Measurements from ENCODE around the gene GPC5.

Gene GPC5

DNA sequence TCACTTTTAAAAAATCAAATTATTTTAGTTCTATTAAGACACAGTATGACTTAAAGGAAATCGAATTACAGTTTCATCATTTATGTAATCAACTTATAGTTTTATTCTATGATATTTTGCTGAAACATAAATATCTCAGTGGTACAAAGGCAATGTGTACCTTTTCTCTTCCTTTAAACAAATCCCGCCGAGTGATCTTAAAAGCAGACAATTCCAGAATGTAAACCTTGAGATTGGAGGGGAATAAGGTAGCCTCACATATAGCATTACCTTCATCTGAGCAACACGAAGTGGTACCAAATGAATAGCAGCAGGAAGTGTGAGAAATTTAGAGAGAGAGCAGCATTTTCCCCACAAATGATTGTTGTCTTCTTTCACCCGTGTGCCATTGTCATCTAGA, 986.0 kb downstream of the GPC5 start:
- Histone ChIP-seq H3K9me3 (ENCODE audit: insufficient read depth, low read depth, low read length) (no peaks in the 10 kb centered on the region), H3K4me1 (ENCODE audit: insufficient read depth, low read length) (no peaks in the 10 kb centered on the region), H3K9ac (ENCODE audit: low read depth, low read length) (no peak overlapping the region), H3K27me3 (ENCODE audit: insufficient read depth, low read length) (no peaks in the 10 kb centered on the region), H3K36me3 (ENCODE audit: insufficient read depth, low read length) (no peaks in the 10 kb centered on the region), H3K27ac (ENCODE audit: low read depth, low read length) (no peak overlapping the region), H3K4me3 (ENCODE audit: low read length) (no peak overlapping the region)
- WGBS = 85% methylated on average over 4 of the region's 5 CpGs

DNA sequence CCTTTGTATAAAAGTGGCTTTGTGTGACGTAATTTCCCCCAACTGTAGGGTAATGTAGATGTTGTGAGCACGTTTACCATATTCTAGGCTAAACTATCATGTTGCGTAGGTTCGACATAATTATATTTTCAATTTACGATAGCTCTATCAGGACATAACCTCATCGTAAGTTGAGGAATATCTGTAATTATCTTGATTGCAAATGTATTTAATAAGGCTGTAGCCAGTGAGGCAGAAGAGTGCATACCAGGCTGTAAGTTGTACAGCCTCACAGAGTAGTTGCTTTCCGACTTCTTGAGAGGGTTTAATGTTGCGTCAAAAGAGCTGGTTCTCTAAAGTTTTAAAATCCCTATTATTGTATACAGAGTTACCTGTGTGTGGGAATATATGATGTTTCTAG, 988.8 kb downstream of the GPC5 start:
- Histone ChIP-seq H3K9me3 (ENCODE audit: insufficient read depth, low read depth, low read length) (no peaks in the 10 kb centered on the region), H3K27ac (ENCODE audit: low read depth, low read length) (no peak overlapping the region), H3K4me1 (ENCODE audit: insufficient read depth, low read length) (no peaks in the 10 kb centered on the region), H3K36me3 (ENCODE audit: insufficient read depth, low read length) (no peaks in the 10 kb centered on the region), H3K4me3 (ENCODE audit: low read length) (no peak overlapping the region), H3K27me3 (ENCODE audit: insufficient read depth, low read length) (no peaks in the 10 kb centered on the region), H3K9ac (ENCODE audit: low read depth, low read length) (no peak overlapping the region)
- WGBS = 90% methylated on average over 8 of the region's 8 CpGs

DNA sequence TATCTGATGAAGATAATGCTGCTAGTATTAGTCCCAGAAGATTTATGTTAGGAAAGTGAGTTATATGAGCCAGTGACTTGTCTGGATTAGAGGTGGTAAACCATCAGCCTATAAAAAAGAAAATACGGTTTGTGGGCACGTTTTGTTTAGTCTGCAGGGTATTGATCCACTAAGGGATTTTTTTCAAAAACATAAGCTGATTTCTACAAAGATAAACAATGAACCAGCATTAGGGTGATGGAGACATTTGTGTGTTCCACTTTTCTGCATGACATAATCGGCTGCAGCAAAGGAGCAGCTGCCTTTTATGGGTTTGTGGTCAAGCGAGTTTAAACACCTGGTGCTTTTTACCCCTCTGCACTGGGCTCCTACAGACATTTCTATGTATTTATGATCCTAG, 991.8 kb downstream of the GPC5 start:
- Histone ChIP-seq H3K9me3 (ENCODE audit: insufficient read depth, low read depth, low read length) (no peaks in the 10 kb centered on the region), H3K4me3 (ENCODE audit: low read length) (no peak overlapping the region), H3K27ac (ENCODE audit: low read depth, low read length) (no peak overlapping the region), H3K4me1 (ENCODE audit: insufficient read depth, low read length) (no peaks in the 10 kb centered on the region), H3K36me3 (ENCODE audit: insufficient read depth, low read length) (no peaks in the 10 kb centered on the region), H3K9ac (ENCODE audit: low read depth, low read length) (no peak overlapping the region), H3K27me3 (ENCODE audit: insufficient read depth, low read length) (no peaks in the 10 kb centered on the region)
- WGBS = 100% methylated on average over 4 of the region's 4 CpGs

DNA sequence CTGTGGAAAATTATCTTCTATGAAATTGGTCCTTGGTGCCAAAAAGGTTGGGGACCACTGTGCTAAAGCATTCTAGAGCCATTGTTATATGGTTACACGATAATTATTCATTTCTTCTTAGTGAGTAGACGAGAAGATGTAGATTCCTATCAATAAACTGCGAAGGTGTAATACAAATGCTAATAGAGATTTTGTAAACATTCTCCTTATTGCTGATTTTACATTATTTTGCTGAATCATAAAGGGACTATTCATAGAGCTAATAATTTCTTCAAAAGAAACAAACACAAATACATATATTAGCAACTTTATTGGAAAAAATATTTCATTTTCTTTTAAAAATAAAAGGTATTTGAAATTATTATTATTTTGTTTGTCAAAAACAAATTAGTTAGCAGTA, 1005.2 kb downstream of the GPC5 start:
- no peaks in the 10 kb centered on the region for H3K27me3 ChIP-seq (ENCODE audit: insufficient read depth, low read length)
- no peaks in the 10 kb centered on the region for H3K36me3 ChIP-seq (ENCODE audit: insufficient read depth, low read length)
- WGBS = 100% methylated on average over 3 of the region's 3 CpGs
- no peak overlapping the region for H3K27ac ChIP-seq (ENCODE audit: low read depth, low read length)
- no peaks in the 10 kb centered on the region for H3K4me1 ChIP-seq (ENCODE audit: insufficient read depth, low read length)
- H3K9me3 ChIP-seq (ENCODE audit: insufficient read depth, low read depth, low read length) = no peaks in the 10 kb centered on the region
- no peak overlapping the region for H3K9ac ChIP-seq (ENCODE audit: low read depth, low read length)
- H3K4me3 ChIP-seq (ENCODE audit: low read length) = no peak overlapping the region

DNA sequence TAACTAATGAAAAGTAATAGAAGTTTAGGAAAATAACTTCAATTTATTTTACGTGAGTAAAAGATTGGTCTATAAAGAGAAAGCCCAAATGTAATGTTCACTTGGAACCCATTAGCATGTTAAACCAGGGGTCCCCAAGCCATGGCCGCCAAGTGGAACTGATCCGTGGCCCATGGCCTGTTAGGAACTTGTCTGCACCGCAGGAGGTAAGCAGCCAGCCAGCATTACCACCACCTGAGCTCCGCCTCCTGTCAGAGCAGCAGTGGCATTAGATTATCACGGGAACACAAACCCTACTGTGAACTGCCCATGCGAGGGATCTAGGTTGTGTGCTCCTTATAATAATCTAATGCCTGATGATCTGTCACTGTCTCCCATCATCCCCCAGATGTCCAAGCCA, 1009.4 kb downstream of the GPC5 start:
- H3K4me1 ChIP-seq (ENCODE audit: insufficient read depth, low read length) = peaks cover 4% of the 10 kb centered on the region; the same call in 1 of the 2 replicates
- WGBS = 82% methylated on average over 7 of the region's 7 CpGs
- no peaks in the 10 kb centered on the region for H3K27me3 ChIP-seq (ENCODE audit: insufficient read depth, low read length)
- H3K27ac ChIP-seq (ENCODE audit: low read depth, low read length) = no peak overlapping the region
- H3K36me3 ChIP-seq (ENCODE audit: insufficient read depth, low read length) = no peaks in the 10 kb centered on the region
- no peak overlapping the region for H3K4me3 ChIP-seq (ENCODE audit: low read length)
- H3K9me3 ChIP-seq (ENCODE audit: insufficient read depth, low read depth, low read length) = no peaks in the 10 kb centered on the region
- H3K9ac ChIP-seq (ENCODE audit: low read depth, low read length) = no peak overlapping the region

DNA sequence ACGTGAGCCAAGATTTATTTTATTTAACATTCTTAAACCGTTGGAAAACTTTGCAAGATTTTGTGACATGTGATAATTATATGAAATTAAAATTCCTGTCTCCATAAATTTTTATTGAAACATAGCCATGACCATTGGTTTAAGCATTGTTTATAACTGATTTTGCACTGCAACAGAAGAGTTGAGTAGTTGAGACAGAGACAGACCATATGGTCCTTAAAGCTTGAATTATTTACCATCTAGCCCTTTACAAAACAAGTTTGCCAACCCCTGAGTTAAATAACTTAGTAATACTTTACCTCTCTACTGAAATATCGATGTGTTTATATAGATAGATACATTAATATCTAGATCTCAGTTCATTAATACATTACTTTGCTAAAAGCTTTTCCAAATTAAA, 1014.1 kb downstream of the GPC5 start:
- no peaks in the 10 kb centered on the region for H3K36me3 ChIP-seq (ENCODE audit: insufficient read depth, low read length)
- peaks cover 4% of the 10 kb centered on the region; the same call in 1 of the 2 replicates for H3K4me1 ChIP-seq (ENCODE audit: insufficient read depth, low read length)
- H3K4me3 ChIP-seq (ENCODE audit: low read length) = no peak overlapping the region
- 100% methylated on average over 1 of the region's 3 CpGs for WGBS
- no peak overlapping the region for H3K27ac ChIP-seq (ENCODE audit: low read depth, low read length)
- H3K27me3 ChIP-seq (ENCODE audit: insufficient read depth, low read length) = no peaks in the 10 kb centered on the region
- H3K9ac ChIP-seq (ENCODE audit: low read depth, low read length) = no peak overlapping the region
- H3K9me3 ChIP-seq (ENCODE audit: insufficient read depth, low read depth, low read length) = no peaks in the 10 kb centered on the region

DNA sequence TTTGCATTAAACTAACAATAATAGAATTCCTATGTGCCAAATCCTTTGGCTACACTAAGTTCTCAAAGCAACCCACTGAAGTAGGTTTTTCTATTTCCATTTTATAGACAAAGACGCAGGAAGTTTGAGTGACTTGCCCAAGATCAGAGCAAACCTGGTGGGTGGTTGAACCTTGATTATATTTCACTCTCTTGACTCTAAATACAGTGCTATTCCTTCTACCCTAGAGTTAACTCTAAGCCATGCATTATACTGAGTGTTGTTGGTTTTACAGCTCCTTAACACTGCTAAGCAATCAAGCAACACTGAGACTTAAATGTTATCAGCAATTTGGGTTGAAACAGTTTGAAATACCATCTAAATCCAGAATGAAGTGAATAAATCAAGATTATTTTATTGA, 1014.6 kb downstream of the GPC5 start:
- Histone ChIP-seq H3K36me3 (ENCODE audit: insufficient read depth, low read length) (no peaks in the 10 kb centered on the region), H3K27me3 (ENCODE audit: insufficient read depth, low read length) (no peaks in the 10 kb centered on the region), H3K4me1 (ENCODE audit: insufficient read depth, low read length) (peaks cover 4% of the 10 kb centered on the region; the same call in 1 of the 2 replicates), H3K9ac (ENCODE audit: low read depth, low read length) (no peak overlapping the region), H3K27ac (ENCODE audit: low read depth, low read length) (no peak overlapping the region), H3K4me3 (ENCODE audit: low read length) (no peak overlapping the region), H3K9me3 (ENCODE audit: insufficient read depth, low read depth, low read length) (no peaks in the 10 kb centered on the region)
- WGBS = 88% methylated on average over 1 of the region's 1 CpG

DNA sequence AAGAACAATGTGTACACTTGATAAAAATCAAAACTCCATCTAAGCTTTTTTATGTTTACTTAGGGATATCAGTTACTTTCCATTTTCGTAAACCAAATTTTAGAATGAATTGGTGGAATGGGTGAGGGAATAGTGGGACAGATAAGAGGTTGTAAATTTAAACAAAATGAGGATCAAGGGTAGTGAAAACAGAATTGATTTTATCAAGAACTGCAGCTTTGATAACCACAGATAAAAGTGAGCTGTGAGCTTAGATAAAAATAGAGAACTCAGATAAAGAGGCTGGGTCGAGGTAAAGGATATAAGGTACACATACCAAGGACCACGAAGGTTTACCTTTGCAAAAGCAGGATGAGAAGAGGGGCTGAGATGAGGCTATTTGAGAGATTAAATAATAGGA, 1015.0 kb downstream of the GPC5 start:
- WGBS = 91% methylated on average over 3 of the region's 3 CpGs
- Histone ChIP-seq H3K9ac (ENCODE audit: low read depth, low read length) (no peak overlapping the region), H3K4me3 (ENCODE audit: low read length) (no peak overlapping the region), H3K4me1 (ENCODE audit: insufficient read depth, low read length) (peaks cover 4% of the 10 kb centered on the region; the same call in 1 of the 2 replicates), H3K9me3 (ENCODE audit: insufficient read depth, low read depth, low read length) (no peaks in the 10 kb centered on the region), H3K36me3 (ENCODE audit: insufficient read depth, low read length) (no peaks in the 10 kb centered on the region), H3K27me3 (ENCODE audit: insufficient read depth, low read length) (no peaks in the 10 kb centered on the region), H3K27ac (ENCODE audit: low read depth, low read length) (no peak overlapping the region)

DNA sequence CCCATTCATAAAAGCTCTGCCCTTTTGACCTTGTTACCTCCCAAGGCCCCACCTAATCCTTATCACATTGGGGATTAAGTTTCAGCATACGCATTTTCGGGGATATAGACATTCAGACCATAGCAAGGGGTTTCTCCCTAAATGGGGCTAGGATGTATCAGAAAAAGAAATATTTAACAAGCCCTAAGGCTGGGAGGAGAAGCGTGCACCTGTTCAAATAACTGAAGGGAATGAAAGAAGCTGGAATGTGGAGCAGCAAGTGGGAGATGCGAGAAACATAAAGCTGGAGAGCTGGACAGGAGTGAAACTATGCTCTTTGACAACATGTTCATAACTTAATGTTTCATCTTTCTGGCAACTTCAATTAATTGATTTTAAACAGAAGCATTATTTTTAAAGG, 1016.4 kb downstream of the GPC5 start:
- Histone ChIP-seq H3K9me3 (ENCODE audit: insufficient read depth, low read depth, low read length) (no peaks in the 10 kb centered on the region), H3K36me3 (ENCODE audit: insufficient read depth, low read length) (no peaks in the 10 kb centered on the region), H3K4me1 (ENCODE audit: insufficient read depth, low read length) (peaks cover 4% of the 10 kb centered on the region; the same call in 1 of the 2 replicates), H3K27me3 (ENCODE audit: insufficient read depth, low read length) (no peaks in the 10 kb centered on the region), H3K9ac (ENCODE audit: low read depth, low read length) (no peak overlapping the region), H3K4me3 (ENCODE audit: low read length) (no peak overlapping the region), H3K27ac (ENCODE audit: low read depth, low read length) (no peak overlapping the region)
- WGBS = 91% methylated on average over 4 of the region's 4 CpGs

DNA sequence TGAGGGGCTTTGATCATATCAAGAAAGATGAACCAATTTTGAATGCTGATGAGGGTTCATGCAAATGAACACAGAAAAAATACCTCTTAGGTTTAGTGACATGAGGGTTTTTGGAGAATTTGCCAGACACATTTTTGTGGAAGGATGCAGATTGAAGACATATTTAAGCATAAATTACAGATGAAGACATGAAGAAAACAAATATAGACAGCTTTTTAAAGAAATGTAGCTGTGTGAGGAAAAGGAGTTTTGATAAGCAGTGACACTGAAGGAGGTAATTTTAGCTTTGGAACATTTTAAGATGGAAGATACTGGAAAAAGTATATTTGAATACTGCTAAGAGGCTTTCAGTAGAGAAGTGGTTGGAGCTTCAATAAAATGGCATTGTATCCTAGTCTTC, 1017.4 kb downstream of the GPC5 start:
- Histone ChIP-seq H3K27me3 (ENCODE audit: insufficient read depth, low read length) (no peaks in the 10 kb centered on the region), H3K27ac (ENCODE audit: low read depth, low read length) (no peak overlapping the region), H3K4me1 (ENCODE audit: insufficient read depth, low read length) (no peaks in the 10 kb centered on the region), H3K9me3 (ENCODE audit: insufficient read depth, low read depth, low read length) (no peaks in the 10 kb centered on the region), H3K4me3 (ENCODE audit: low read length) (no peak overlapping the region), H3K36me3 (ENCODE audit: insufficient read depth, low read length) (no peaks in the 10 kb centered on the region), H3K9ac (ENCODE audit: low read depth, low read length) (no peak overlapping the region)

DNA sequence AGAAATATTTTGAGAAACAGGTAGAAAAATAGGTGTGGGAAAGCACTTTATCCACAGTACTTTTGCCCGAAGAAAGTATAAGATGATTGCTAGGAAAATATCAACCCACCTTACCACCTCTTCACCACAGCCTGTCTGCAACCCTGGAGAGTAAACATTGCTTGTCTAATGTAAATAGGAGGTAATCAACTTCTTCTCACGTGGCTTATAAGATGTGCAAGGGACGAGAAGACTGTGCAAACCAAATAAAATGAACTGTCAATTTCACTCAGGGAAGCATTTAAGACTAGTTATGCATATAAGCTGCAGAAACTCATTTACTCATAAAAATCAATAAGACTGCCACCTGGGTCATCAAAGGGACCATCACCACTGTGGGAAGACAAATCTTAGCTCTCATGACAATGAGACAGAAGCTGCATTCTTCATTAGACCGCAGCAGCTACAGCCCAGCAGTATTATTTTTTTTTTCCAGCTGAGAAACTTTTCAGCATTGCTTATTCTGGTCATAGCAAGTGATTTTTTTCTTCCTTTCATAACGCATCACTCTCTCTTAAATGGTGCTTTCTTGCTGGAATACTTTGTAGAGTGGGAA, 1020.5 kb downstream of the GPC5 start:
- WGBS = 74% methylated on average over 4 of the region's 5 CpGs
- Histone ChIP-seq H3K9ac (ENCODE audit: low read depth, low read length) (no peak overlapping the region), H3K4me3 (ENCODE audit: low read length) (no peak overlapping the region), H3K36me3 (ENCODE audit: insufficient read depth, low read length) (no peaks in the 10 kb centered on the region), H3K27ac (ENCODE audit: low read depth, low read length) (no peak overlapping the region), H3K9me3 (ENCODE audit: insufficient read depth, low read depth, low read length) (no peaks in the 10 kb centered on the region), H3K4me1 (ENCODE audit: insufficient read depth, low read length) (no peaks in the 10 kb centered on the region), H3K27me3 (ENCODE audit: insufficient read depth, low read length) (no peaks in the 10 kb centered on the region)

DNA sequence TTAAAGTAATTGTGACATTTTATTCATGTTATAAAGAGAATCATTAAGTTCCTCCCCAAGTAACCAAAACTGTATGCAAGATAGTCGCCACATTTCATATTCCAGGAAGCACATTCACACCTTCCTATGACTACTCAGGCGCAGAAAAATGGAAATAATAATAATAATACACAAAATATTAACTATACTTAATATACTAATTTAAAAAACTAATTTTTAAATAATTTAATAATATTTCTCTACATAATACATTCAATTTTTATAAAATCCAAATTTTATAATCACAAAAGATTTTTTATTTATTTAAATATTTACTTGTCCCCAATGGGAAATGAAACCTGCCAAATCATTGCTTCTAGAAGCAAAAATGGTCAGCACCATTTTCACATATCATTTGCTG, 1030.8 kb downstream of the GPC5 start:
- WGBS = no CpG with 5 or more reads among the region's 2 CpGs
- Histone ChIP-seq H3K9ac (ENCODE audit: low read depth, low read length) (no peak overlapping the region), H3K9me3 (ENCODE audit: insufficient read depth, low read depth, low read length) (no peaks in the 10 kb centered on the region), H3K4me3 (ENCODE audit: low read length) (no peak overlapping the region), H3K4me1 (ENCODE audit: insufficient read depth, low read length) (no peaks in the 10 kb centered on the region), H3K36me3 (ENCODE audit: insufficient read depth, low read length) (no peaks in the 10 kb centered on the region), H3K27ac (ENCODE audit: low read depth, low read length) (no peak overlapping the region), H3K27me3 (ENCODE audit: insufficient read depth, low read length) (no peaks in the 10 kb centered on the region)

Measured in HUES64 (cell line).